Parathyroid adenoma (tissue), 2 donors: ENCODE measurements around the gene LONP1.

ENCODE experiments used
- H2AFZ ChIP-seq: fragments of 300-600 bp; sonication (generic); one replicate; pipeline ENCODE4 v1.7.0; 2017; ENCODE audit warnings: antibody characterized with exemption, mild to moderate bottlenecking
- H3K27ac ChIP-seq: fragments of 300-600 bp; sonication (generic); one replicate; pipeline ENCODE4 v1.7.0; 2017
- H3K27me3 ChIP-seq: fragments of 300-600 bp; sonication (generic); one replicate; pipeline ENCODE4 v1.7.0; 2017; ENCODE audit warnings: low read length; ENCODE audit not compliant: control insufficient read depth, insufficient read depth
- H3K36me3 ChIP-seq: fragments of 300-600 bp; sonication (generic); one replicate; pipeline ENCODE4 v1.7.0; 2017; ENCODE audit warnings: low read length; ENCODE audit not compliant: control insufficient read depth, insufficient read depth
- H3K4me1 ChIP-seq: fragments of 300-600 bp; sonication (generic); one replicate; pipeline ENCODE4 v1.7.0; 2017; ENCODE audit warnings: control low read depth
- H3K4me2 ChIP-seq: fragments of 300-600 bp; sonication (generic); one replicate; pipeline ENCODE4 v1.7.0; 2017; ENCODE audit warnings: low read length
- H3K4me3 ChIP-seq: fragments of 300-600 bp; sonication (generic); one replicate; pipeline ENCODE4 v1.7.0; 2017; ENCODE audit warnings: low read depth, low read length
- H3K79me2 ChIP-seq: fragments of 300-600 bp; sonication (generic); one replicate; pipeline ENCODE4 v1.7.0; 2017; ENCODE audit warnings: control low read depth
- H3K9ac ChIP-seq: fragments of 300-600 bp; sonication (generic); one replicate; pipeline ENCODE4 v1.7.0; 2017; ENCODE audit warnings: mild to moderate bottlenecking
- H3K9me3 ChIP-seq: fragments of 300-600 bp; sonication (generic); one replicate; pipeline ENCODE4 v1.7.0; 2017; ENCODE audit warnings: low read length; ENCODE audit not compliant: control insufficient read depth
- CTCF ChIP-seq: fragments of 300-600 bp; sonication (generic); IDR thresholded peaks from one replicate; pipeline ENCODE4 v1.7.0; 2017; ENCODE audit warnings: antibody characterized with exemption, mild to moderate bottlenecking
- donor health status: primary hyperparathyroidism.

LONP1 gene, protein sequence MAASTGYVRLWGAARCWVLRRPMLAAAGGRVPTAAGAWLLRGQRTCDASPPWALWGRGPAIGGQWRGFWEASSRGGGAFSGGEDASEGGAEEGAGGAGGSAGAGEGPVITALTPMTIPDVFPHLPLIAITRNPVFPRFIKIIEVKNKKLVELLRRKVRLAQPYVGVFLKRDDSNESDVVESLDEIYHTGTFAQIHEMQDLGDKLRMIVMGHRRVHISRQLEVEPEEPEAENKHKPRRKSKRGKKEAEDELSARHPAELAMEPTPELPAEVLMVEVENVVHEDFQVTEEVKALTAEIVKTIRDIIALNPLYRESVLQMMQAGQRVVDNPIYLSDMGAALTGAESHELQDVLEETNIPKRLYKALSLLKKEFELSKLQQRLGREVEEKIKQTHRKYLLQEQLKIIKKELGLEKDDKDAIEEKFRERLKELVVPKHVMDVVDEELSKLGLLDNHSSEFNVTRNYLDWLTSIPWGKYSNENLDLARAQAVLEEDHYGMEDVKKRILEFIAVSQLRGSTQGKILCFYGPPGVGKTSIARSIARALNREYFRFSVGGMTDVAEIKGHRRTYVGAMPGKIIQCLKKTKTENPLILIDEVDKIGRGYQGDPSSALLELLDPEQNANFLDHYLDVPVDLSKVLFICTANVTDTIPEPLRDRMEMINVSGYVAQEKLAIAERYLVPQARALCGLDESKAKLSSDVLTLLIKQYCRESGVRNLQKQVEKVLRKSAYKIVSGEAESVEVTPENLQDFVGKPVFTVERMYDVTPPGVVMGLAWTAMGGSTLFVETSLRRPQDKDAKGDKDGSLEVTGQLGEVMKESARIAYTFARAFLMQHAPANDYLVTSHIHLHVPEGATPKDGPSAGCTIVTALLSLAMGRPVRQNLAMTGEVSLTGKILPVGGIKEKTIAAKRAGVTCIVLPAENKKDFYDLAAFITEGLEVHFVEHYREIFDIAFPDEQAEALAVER

DNA sequence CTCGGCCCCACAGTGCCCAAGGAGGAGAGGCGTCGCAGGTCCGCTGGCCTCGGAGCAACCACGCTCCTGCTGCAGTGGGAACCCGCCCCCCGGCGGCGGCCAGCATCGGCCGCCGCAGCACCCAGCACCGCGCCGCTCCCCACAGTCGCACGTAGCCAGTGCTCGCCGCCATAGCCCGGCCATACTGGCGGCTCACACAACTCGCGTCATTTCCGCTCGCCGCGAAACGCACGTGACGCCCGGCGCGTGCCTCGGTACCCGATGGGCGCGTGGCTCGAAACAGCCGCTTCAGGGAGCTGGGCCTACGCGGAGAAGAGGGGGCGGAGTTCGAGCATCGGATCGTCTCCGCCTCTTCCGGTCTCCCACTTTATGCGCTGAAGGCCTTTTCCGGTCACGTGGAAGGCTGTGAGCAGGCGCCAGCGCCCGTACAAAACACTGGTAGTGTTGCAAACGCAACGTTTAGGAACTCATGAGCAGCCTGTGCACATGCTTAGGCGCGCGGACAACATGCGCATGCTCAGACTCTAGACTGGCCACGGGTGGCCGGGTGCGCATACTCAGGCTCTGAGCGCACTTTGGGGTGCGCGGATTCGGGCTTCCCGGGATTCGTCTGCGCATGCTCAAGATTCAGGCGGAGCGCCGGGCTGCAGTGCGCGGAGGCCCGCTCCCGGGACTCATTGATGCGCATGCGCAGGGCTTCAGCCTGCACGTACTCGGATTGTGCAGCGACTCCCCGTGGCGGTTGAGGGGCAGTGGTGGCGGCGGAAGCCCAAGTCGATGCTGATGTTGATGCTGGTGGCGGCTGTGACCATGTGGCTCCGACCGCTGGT is at the start of gene LONP1, which contains the start of gene CATSPERD:
Gene LONP1, minus strand, starts transcription at position 186 of the 830 bp plus-strand sequence. Its CDS starts 14 bp downstream, at position 172.
Gene CATSPERD, plus strand, starts transcription at position 677 of the 830 bp plus-strand sequence. Its CDS starts 101 bp downstream, at position 778.
- peak within 1 kb of the TSS; percentile 77 for H3K9ac ChIP-seq
- peak within 1 kb of the TSS; percentile 90 for H3K4me3 ChIP-seq
- H3K4me2 ChIP-seq, result peak within 1 kb of the TSS; percentile 92
- no peaks in the 10 kb centered on the region for H3K27me3 ChIP-seq
- peaks cover 7% of the 10 kb centered on the region for H3K4me1 ChIP-seq
- H2AFZ ChIP-seq, result peak within 1 kb of the TSS; percentile 88
- H3K36me3 ChIP-seq, result no peaks in the 10 kb centered on the region
- H3K9me3 ChIP-seq, result no peaks in the 10 kb centered on the region
- H3K79me2 ChIP-seq, result peaks cover 33% of the 10 kb centered on the region
- TF ChIP-seq CTCF, result peak; percentile 97
- H3K27ac ChIP-seq, result peak within 1 kb of the TSS; percentile 84

- Histone ChIP-seq H3K79me2 (no peaks in the 10 kb centered on the region), H3K36me3 (no peaks in the 10 kb centered on the region), H3K4me3 (no peak overlapping the region), H3K4me1 (no peaks in the 10 kb centered on the region), H3K9me3 (no peaks in the 10 kb centered on the region), H3K27ac (no peak overlapping the region), H2AFZ (no peak overlapping the region), H3K9ac (no peak overlapping the region), H3K4me2 (no peak overlapping the region), H3K27me3 (no peaks in the 10 kb centered on the region)
- TF ChIP-seq CTCF, result no peak
Observed at GRCh38 chr19:5767949-5768348, 48.0 kb upstream of the LONP1 start.

DNA sequence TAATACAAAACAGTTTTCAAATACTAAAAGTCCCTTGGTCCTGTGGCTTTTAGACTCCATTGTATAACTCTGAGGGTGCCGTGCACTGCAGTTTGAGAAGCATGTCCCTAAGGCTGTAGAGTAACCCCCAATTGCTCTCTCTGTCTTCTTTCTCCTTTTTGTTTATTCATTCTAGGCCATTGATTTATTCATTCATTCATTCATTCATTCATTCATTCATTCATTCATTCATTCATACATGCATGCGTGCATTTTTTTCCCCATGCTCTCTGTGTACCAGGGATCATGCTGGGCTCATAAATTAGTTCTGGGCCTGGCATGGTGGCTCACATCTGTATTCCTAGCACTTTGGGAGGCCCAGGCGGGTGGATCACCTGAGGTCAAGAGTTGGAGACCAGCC is 45.3 kb upstream of the LONP1 start:
- no peaks in the 10 kb centered on the region for H3K4me1 ChIP-seq
- H3K4me2 ChIP-seq, result no peak overlapping the region
- TF ChIP-seq CTCF, result no peak
- no peak overlapping the region for H2AFZ ChIP-seq
- H3K79me2 ChIP-seq, result no peaks in the 10 kb centered on the region
- H3K27ac ChIP-seq, result no peak overlapping the region
- H3K36me3 ChIP-seq, result no peaks in the 10 kb centered on the region
- H3K4me3 ChIP-seq, result no peak overlapping the region
- no peaks in the 10 kb centered on the region for H3K27me3 ChIP-seq
- H3K9me3 ChIP-seq, result no peaks in the 10 kb centered on the region
- no peak overlapping the region for H3K9ac ChIP-seq

GRCh38 chr19:5762608-5763217 is 42.8 kb upstream of the LONP1 start:
- Histone ChIP-seq H2AFZ (no peak overlapping the region), H3K27me3 (no peaks in the 10 kb centered on the region), H3K9ac (no peak overlapping the region), H3K79me2 (no peaks in the 10 kb centered on the region), H3K4me2 (no peak overlapping the region), H3K27ac (no peak overlapping the region), H3K4me3 (no peak overlapping the region), H3K9me3 (no peaks in the 10 kb centered on the region), H3K36me3 (no peaks in the 10 kb centered on the region), H3K4me1 (no peaks in the 10 kb centered on the region)
- no peak for TF ChIP-seq CTCF
